HepG2 (cell line): ENCODE data around the gene SOS2. TPM values are rescaled to one million over a fixed set of nuclear protein-coding genes. Genes with fewer than 3 reads are reported as not detected.

Experiments used
- ATAC-seq: fragments of 200-7000 bp; cut with Tn5 transposase; 3 replicates; pipeline ENCODE4 v1.9.1; 2020; ENCODE audit warnings: mild to moderate bottlenecking, moderate library complexity
- BruUV-seq: library from RNA; stranded (reverse); fragments of 400-500 nt; replicated peaks from 2 replicates; lab custom pipeline; 2021; lab: Mats Ljungman, UMichigan
- CTCF ChIA-PET: fragments of 300-600 bp; formaldehyde crosslinking; extraction: SDS; loops from one replicate; lab custom pipeline; 2021; ENCODE audit warnings: low total read pairs, inconsistent platforms, low intra/inter-chr PET ratio; lab: Yijun Ruan, JAX
- POLR2A ChIA-PET: fragments of 350-600 bp; sonication (Branson Sonifier 250); formaldehyde crosslinking; loops from one replicate; lab custom pipeline; 2020; ENCODE audit warnings: antibody characterized with exemption, inconsistent platforms; lab: Yijun Ruan, JAX
- DNase-seq: peaks from one replicate; pipeline ENCODE4 v3.0.0-alpha.2; 2015; ENCODE audit warnings: low spot score
- FAIRE-seq: peaks from 3 replicates; lab custom pipeline; 2011; peaks lifted over from hg19 to GRCh38; lab: Jason Lieb, UNC
- H2AFZ ChIP-seq: one replicate; pipeline ENCODE4 v1.6.1; 2011; ENCODE audit warnings: low read length, inconsistent platforms
- H3K27ac ChIP-seq: fragments of 300-600 bp; 3 replicates; pipeline ENCODE4 v1.8.0; 2011; ENCODE audit warnings: mixed run types, mild to moderate bottlenecking, mixed read lengths, low read length, inconsistent platforms; ENCODE audit not compliant: insufficient read depth; ENCODE audit errors: extremely low read length
- H3K27me3 ChIP-seq, 2 experiments: fragments of 200-600 bp in 1 of 2; 2 replicates in 1 of 2; 3 replicates in 1 of 2; pipeline versions ENCODE4 v1.6.0 to v1.8.0; 2011; ENCODE audit warnings: low read length in 2 of 2, mild to moderate bottlenecking in 2 of 2, moderate library complexity in 2 of 2, inconsistent platforms in 1 of 2; ENCODE audit not compliant: insufficient read depth in 2 of 2, control insufficient read depth in 1 of 2
- H3K36me3 ChIP-seq, 2 experiments: fragments of 200-600 bp in 1 of 2; replicated peaks in 1 of 2; 2 replicates in 1 of 2; 3 replicates in 1 of 2; pipeline versions ENCODE4 v1.5.1 to v1.8.0; 2011; ENCODE audit warnings: low read length in 2 of 2, inconsistent platforms in 1 of 2; ENCODE audit not compliant: insufficient read depth in 2 of 2, control insufficient read depth in 1 of 2
- H3K4me1 ChIP-seq: 2 replicates; pipeline ENCODE4 v1.5.1; 2012; ENCODE audit warnings: low read length, inconsistent platforms; ENCODE audit not compliant: insufficient read depth
- H3K4me2 ChIP-seq: 2 replicates; pipeline ENCODE4 v1.6.0; 2011; ENCODE audit warnings: low read depth, low read length, inconsistent platforms
- H3K4me3 ChIP-seq, 3 experiments: fragments of 200-600 bp in 1 of 3; sonication (generic), shearing (Covaris generic) in 1 of 3; replicated peaks in 1 of 3; 2 replicates each; pipeline ENCODE4 v1.5.1; 2011 to 2016; ENCODE audit warnings: low read length in 3 of 3, inconsistent platforms in 2 of 3, low read depth in 2 of 3, mild to moderate bottlenecking in 2 of 3, control low read depth in 1 of 3, mixed read lengths in 1 of 3; ENCODE audit not compliant: insufficient read depth in 1 of 3
- H3K79me2 ChIP-seq: one replicate; pipeline ENCODE4 v1.6.1; 2011; ENCODE audit warnings: low read length, inconsistent platforms; ENCODE audit not compliant: insufficient read depth
- H3K9ac ChIP-seq: 2 replicates; pipeline ENCODE4 v1.6.0; 2011; ENCODE audit warnings: mild to moderate bottlenecking, low read depth, low read length, inconsistent platforms; ENCODE audit not compliant: insufficient read depth
- H3K9me3 ChIP-seq: 2 replicates; pipeline ENCODE4 v1.5.1; 2012; ENCODE audit warnings: mild to moderate bottlenecking, low read length
- H4K20me1 ChIP-seq: 2 replicates; pipeline ENCODE4 v1.6.0; 2011; ENCODE audit warnings: inconsistent platforms, mild to moderate bottlenecking, low read length, moderate library complexity; ENCODE audit not compliant: insufficient read depth
- HMG20B ChIP-seq: conservative IDR thresholded peaks from 2 replicates; pipeline ENCODE4 v1.6.1; 2016; ENCODE audit warnings: missing genetic modification reagents, missing compliant biosample characterization
- HMGA1 ChIP-seq: sonication (generic); formaldehyde crosslinking; conservative IDR thresholded peaks from 2 replicates; pipeline ENCODE4 v1.4.0; 2020; ENCODE audit warnings: missing genetic modification reagents
- HOXD1 ChIP-seq: sonication (generic); formaldehyde crosslinking; IDR thresholded peaks from 2 replicates; pipeline ENCODE4 v1.5.0; 2020; ENCODE audit warnings: missing genetic modification reagents
- JUN ChIP-seq: sonication (generic); formaldehyde crosslinking; IDR thresholded peaks from 2 replicates; pipeline ENCODE4 v1.4.0; 2020; ENCODE audit warnings: mild to moderate bottlenecking, missing genetic modification reagents
- NFE2 ChIP-seq: sonication (generic); formaldehyde crosslinking; IDR thresholded peaks from 2 replicates; pipeline ENCODE4 v1.4.0; 2020; ENCODE audit warnings: missing genetic modification reagents
- PHF20 ChIP-seq: sonication (generic); formaldehyde crosslinking; IDR thresholded peaks from 2 replicates; pipeline ENCODE4 v1.5.0; 2020; ENCODE audit warnings: mild to moderate bottlenecking, missing genetic modification reagents
- SRSF9 ChIP-seq: fragments of 200-400 bp; formaldehyde crosslinking; IDR thresholded peaks from 2 replicates; pipeline ENCODE4 v1.6.1; 2018; ENCODE audit warnings: borderline replicate concordance, mild to moderate bottlenecking, low read depth, low read length; ENCODE audit not compliant: insufficient read depth, poor library complexity, severe bottlenecking
- SRY ChIP-seq: sonication (generic); formaldehyde crosslinking; IDR thresholded peaks from 2 replicates; pipeline ENCODE4 v1.8.0; 2022; ENCODE audit warnings: mild to moderate bottlenecking, missing genetic modification reagents
- YY1 ChIP-seq: IDR thresholded peaks from 2 replicates; pipeline ENCODE4 v1.6.1; 2011; ENCODE audit warnings: low read length, low read depth, moderate library complexity, mild to moderate bottlenecking; ENCODE audit not compliant: insufficient read depth, insufficient replicate concordance
- ZNF570 ChIP-seq: sonication (generic); formaldehyde crosslinking; IDR thresholded peaks from 2 replicates; pipeline ENCODE4 v1.4.0; 2020; ENCODE audit warnings: mild to moderate bottlenecking, missing genetic modification reagents, borderline replicate concordance
- ZNF773 ChIP-seq: sonication (generic); formaldehyde crosslinking; IDR thresholded peaks from 2 replicates; pipeline ENCODE4 v1.4.0; 2020; ENCODE audit warnings: missing genetic modification reagents, borderline replicate concordance
- ZNF777 ChIP-seq: sonication (generic); formaldehyde crosslinking; IDR thresholded peaks from 2 replicates; pipeline ENCODE4 v1.4.0; 2020; ENCODE audit warnings: missing genetic modification reagents
- ZNF781 ChIP-seq: sonication (generic); formaldehyde crosslinking; IDR thresholded peaks from 2 replicates; pipeline ENCODE4 v1.5.1; 2020; ENCODE audit warnings: borderline replicate concordance, mild to moderate bottlenecking, missing genetic modification reagents; ENCODE audit errors: not compliant biosample characterization
- ZNF792 ChIP-seq: IDR thresholded peaks from 2 replicates; pipeline ENCODE4 v1.6.1; 2016
- WGBS: methylation state at CpG from one replicate; pipeline ENCODE4 v1.1.6; 2017; ENCODE audit warnings: low lambda C conversion rate; 5-methylcytosine and 5-hydroxymethylcytosine counted together
- in situ Hi-C: cut with HindIII; loops from 2 replicates; pipeline ENCODE4 v1.10.0; 2017; ENCODE audit warnings: low pct_unique_long_range_greater_than_20kb; ENCODE audit not compliant: extremely low pct_ligation_motif_present
- intact Hi-C: fragments of 100-400 bp; cut with micrococcal nuclease; formaldehyde crosslinking; loops from one replicate; pipeline ENCODE4 v1.10.0; 2022; ENCODE audit not compliant: unreplicated experiment
- polyA plus RNA-seq, 8 experiments: library from polyadenylated mRNA; depleted of rRNA in 3 of 8; stranded (reverse) in 7 of 8; unstranded in 1 of 8; fragments of >200 nt; fragmentation: Illumina TruSeq in 4 of 8; extraction: Trizol in 4 of 8; gene quantifications; 2 replicates each; pipeline versions ENCODE4 v1.2.1 to v1.2.3, GENCODE V29; 2011 to 2016; ENCODE audit warnings: low read depth in 4 of 8, missing spikeins in 1 of 8, mixed read lengths in 1 of 8; ENCODE audit not compliant: insufficient read depth in 1 of 8
- total RNA-seq, 5 experiments: library from RNA; depleted of rRNA; stranded (reverse); fragments of >200 nt; fragmentation: Illumina TruSeq; extraction: Trizol; gene quantifications; 2 replicates each; pipeline ENCODE4 v1.2.3, GENCODE V29; 2016; ENCODE audit warnings: low read depth in 1 of 5
- TF ChIP-seq, protein P1 (sequence below): sonication (generic); formaldehyde crosslinking; IDR thresholded peaks from 2 replicates; pipeline ENCODE4 v1.4.0; 2020; ENCODE audit warnings: missing genetic modification reagents, borderline replicate concordance
- TF ChIP-seq, protein P2 (sequence below): sonication (generic); formaldehyde crosslinking; IDR thresholded peaks from 2 replicates; pipeline ENCODE4 v1.9.0; 2021; ENCODE audit warnings: mild to moderate bottlenecking, missing genetic modification reagents

SOS2 gene
- total and polyA plus RNA-seq, 2 of the 13 experiments (the other 11 are each of a cell fraction or from before 2014, with no cell fraction given) = 9.3 to 12.1 TPM

DNA sequence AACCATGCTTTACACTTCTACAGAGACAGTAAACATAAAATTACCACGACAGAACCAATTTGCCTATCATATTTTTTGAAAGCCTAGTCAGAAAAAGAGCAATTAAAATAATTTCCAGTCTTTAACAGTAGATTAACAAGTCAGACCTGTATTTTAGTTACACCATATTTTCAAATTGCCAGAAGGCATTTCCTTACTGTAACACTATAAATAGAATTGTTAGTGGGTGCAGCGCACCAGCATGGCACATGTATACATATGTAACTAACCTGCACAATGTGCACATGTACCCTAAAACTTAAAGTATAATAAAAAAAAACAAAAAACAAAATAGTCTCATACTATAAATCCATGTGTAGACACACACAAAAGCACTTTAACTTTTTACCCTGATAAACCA, 16.0 kb downstream of the SOS2 start:
- Histone ChIP-seq H2AFZ (no peak overlapping the region), H3K27me3 (no peaks in the 10 kb centered on the region), H3K4me3 (no peak overlapping the region), H3K79me2 (peaks cover 22% of the 10 kb centered on the region), H3K27ac (no peak overlapping the region), H3K36me3 (no peaks in the 10 kb centered on the region), H3K9me3 (no peaks in the 10 kb centered on the region), H3K4me2 (no peak overlapping the region), H4K20me1 (no peaks in the 10 kb centered on the region), H3K4me1 (0 out of 2 replicates have a peak, but pooled peaks cover under 1% of the 10 kb centered on the region), H3K9ac (no peak overlapping the region)
- no peak for FAIRE-seq
- no peak for ATAC-seq
- in situ Hi-C loops = no loop called here
- no peak for DNase-seq
- ChIA-PET POLR2A (no interaction called here), CTCF (no interaction called here)
- intact Hi-C loops = no loop called here
- WGBS = 99% methylated on average over 2 of the region's 2 CpGs
- BruUV-seq = no TSS peak
- TF ChIP-seq ZNF773 (CRISPR knock-in tag) (no peak), SRY (CRISPR knock-in tag) (no peak), HMGA1 (CRISPR knock-in tag) (no peak), NFE2 (CRISPR knock-in tag) (no peak), PHF20 (CRISPR knock-in tag) (no peak), JUN (CRISPR knock-in tag) (no peak), HMG20B (CRISPR knock-in tag) (no peak), SRSF9 (no peak), HOXD1 (CRISPR knock-in tag) (no peak), ZNF570 (CRISPR knock-in tag) (no peak), YY1 (no peak), ZNF792 (CRISPR knock-in tag) (no peak), ZNF781 (no peak), ZNF777 (CRISPR knock-in tag) (no peak)
- TF ChIP-seq, protein P1, sequence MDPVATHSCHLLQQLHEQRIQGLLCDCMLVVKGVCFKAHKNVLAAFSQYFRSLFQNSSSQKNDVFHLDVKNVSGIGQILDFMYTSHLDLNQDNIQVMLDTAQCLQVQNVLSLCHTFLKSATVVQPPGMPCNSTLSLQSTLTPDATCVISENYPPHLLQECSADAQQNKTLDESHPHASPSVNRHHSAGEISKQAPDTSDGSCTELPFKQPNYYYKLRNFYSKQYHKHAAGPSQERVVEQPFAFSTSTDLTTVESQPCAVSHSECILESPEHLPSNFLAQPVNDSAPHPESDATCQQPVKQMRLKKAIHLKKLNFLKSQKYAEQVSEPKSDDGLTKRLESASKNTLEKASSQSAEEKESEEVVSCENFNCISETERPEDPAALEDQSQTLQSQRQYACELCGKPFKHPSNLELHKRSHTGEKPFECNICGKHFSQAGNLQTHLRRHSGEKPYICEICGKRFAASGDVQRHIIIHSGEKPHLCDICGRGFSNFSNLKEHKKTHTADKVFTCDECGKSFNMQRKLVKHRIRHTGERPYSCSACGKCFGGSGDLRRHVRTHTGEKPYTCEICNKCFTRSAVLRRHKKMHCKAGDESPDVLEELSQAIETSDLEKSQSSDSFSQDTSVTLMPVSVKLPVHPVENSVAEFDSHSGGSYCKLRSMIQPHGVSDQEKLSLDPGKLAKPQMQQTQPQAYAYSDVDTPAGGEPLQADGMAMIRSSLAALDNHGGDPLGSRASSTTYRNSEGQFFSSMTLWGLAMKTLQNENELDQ (CRISPR knock-in tag) = no peak
- TF ChIP-seq, protein P2, sequence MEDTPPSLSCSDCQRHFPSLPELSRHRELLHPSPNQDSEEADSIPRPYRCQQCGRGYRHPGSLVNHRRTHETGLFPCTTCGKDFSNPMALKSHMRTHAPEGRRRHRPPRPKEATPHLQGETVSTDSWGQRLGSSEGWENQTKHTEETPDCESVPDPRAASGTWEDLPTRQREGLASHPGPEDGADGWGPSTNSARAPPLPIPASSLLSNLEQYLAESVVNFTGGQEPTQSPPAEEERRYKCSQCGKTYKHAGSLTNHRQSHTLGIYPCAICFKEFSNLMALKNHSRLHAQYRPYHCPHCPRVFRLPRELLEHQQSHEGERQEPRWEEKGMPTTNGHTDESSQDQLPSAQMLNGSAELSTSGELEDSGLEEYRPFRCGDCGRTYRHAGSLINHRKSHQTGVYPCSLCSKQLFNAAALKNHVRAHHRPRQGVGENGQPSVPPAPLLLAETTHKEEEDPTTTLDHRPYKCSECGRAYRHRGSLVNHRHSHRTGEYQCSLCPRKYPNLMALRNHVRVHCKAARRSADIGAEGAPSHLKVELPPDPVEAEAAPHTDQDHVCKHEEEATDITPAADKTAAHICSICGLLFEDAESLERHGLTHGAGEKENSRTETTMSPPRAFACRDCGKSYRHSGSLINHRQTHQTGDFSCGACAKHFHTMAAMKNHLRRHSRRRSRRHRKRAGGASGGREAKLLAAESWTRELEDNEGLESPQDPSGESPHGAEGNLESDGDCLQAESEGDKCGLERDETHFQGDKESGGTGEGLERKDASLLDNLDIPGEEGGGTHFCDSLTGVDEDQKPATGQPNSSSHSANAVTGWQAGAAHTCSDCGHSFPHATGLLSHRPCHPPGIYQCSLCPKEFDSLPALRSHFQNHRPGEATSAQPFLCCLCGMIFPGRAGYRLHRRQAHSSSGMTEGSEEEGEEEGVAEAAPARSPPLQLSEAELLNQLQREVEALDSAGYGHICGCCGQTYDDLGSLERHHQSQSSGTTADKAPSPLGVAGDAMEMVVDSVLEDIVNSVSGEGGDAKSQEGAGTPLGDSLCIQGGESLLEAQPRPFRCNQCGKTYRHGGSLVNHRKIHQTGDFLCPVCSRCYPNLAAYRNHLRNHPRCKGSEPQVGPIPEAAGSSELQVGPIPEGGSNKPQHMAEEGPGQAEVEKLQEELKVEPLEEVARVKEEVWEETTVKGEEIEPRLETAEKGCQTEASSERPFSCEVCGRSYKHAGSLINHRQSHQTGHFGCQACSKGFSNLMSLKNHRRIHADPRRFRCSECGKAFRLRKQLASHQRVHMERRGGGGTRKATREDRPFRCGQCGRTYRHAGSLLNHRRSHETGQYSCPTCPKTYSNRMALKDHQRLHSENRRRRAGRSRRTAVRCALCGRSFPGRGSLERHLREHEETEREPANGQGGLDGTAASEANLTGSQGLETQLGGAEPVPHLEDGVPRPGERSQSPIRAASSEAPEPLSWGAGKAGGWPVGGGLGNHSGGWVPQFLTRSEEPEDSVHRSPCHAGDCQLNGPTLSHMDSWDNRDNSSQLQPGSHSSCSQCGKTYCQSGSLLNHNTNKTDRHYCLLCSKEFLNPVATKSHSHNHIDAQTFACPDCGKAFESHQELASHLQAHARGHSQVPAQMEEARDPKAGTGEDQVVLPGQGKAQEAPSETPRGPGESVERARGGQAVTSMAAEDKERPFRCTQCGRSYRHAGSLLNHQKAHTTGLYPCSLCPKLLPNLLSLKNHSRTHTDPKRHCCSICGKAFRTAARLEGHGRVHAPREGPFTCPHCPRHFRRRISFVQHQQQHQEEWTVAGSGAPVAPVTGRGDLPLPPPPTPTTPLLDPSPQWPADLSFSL (CRISPR knock-in tag) = no peak
